ENCODE data around the gene DNAJC2.

Gene DNAJC2

DNA sequence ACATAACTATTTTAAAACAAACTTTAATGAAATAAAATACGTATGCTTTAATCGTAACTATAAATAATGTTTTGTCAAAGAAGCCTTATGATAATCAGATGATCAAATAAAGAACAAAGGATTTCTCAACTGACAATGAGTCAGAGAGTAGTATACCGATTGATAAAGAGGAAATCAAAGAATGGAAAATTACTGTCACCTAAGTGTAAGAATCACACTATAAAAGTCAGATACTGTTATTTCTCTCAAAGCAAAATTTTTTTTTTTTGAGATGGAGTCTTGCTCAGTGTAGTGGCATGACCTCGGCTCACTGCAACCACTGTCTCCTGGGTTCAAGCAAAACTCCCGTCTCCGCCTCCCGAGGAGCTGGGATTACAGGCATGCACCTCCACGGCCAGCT, 18.8 kb downstream of the DNAJC2 start:
- ATAC-seq: no peak

GRCh38 chr7:103317009-103317408, 27.6 kb downstream of the DNAJC2 start:
- peak; percentile 23; the same call in 2 of the 3 replicates for ATAC-seq
- TF ChIP-seq ZC3H10 (CRISPR knock-in tag; IDR thresholded peaks at IDR 0.05) (no peak), ZFP3 (CRISPR knock-in tag; IDR thresholded peaks at IDR 0.05) (no peak), ZNF8 (CRISPR knock-in tag; IDR thresholded peaks at IDR 0.05) (no peak), RARB (CRISPR knock-in tag; IDR thresholded peaks at IDR 0.05) (no peak), ISL1 (CRISPR knock-in tag; IDR thresholded peaks at IDR 0.05) (no peak), OSR1 (CRISPR knock-in tag; IDR thresholded peaks at IDR 0.05) (no peak), CSDC2 (CRISPR knock-in tag; IDR thresholded peaks at IDR 0.05) (no peak), SNAI2 (CRISPR knock-in tag; IDR thresholded peaks at IDR 0.05) (no peak)
- TF ChIP-seq, protein P1, sequence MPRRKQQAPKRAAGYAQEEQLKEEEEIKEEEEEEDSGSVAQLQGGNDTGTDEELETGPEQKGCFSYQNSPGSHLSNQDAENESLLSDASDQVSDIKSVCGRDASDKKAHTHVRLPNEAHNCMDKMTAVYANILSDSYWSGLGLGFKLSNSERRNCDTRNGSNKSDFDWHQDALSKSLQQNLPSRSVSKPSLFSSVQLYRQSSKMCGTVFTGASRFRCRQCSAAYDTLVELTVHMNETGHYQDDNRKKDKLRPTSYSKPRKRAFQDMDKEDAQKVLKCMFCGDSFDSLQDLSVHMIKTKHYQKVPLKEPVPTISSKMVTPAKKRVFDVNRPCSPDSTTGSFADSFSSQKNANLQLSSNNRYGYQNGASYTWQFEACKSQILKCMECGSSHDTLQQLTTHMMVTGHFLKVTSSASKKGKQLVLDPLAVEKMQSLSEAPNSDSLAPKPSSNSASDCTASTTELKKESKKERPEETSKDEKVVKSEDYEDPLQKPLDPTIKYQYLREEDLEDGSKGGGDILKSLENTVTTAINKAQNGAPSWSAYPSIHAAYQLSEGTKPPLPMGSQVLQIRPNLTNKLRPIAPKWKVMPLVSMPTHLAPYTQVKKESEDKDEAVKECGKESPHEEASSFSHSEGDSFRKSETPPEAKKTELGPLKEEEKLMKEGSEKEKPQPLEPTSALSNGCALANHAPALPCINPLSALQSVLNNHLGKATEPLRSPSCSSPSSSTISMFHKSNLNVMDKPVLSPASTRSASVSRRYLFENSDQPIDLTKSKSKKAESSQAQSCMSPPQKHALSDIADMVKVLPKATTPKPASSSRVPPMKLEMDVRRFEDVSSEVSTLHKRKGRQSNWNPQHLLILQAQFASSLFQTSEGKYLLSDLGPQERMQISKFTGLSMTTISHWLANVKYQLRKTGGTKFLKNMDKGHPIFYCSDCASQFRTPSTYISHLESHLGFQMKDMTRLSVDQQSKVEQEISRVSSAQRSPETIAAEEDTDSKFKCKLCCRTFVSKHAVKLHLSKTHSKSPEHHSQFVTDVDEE (CRISPR knock-in tag; IDR thresholded peaks at IDR 0.05): no peak
- TF ChIP-seq, protein P2, sequence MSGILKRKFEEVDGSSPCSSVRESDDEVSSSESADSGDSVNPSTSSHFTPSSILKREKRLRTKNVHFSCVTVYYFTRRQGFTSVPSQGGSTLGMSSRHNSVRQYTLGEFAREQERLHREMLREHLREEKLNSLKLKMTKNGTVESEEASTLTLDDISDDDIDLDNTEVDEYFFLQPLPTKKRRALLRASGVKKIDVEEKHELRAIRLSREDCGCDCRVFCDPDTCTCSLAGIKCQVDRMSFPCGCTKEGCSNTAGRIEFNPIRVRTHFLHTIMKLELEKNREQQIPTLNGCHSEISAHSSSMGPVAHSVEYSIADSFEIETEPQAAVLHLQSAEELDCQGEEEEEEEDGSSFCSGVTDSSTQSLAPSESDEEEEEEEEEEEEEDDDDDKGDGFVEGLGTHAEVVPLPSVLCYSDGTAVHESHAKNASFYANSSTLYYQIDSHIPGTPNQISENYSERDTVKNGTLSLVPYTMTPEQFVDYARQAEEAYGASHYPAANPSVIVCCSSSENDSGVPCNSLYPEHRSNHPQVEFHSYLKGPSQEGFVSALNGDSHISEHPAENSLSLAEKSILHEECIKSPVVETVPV (CRISPR knock-in tag; IDR thresholded peaks at IDR 0.05): no peak

More for the DNA sequence above, 18.8 kb downstream of the DNAJC2 start:
- TF ChIP-seq ZFP30 (CRISPR knock-in tag; IDR thresholded peaks at IDR 0.05): no peak
- no peak for TF ChIP-seq CSDC2 (CRISPR knock-in tag; IDR thresholded peaks at IDR 0.05)
- no peak for TF ChIP-seq ZNF70 (CRISPR knock-in tag; IDR thresholded peaks at IDR 0.05)
- no peak for TF ChIP-seq TCF4 (CRISPR knock-in tag; IDR thresholded peaks at IDR 0.05; ENCODE audit: borderline replicate concordance)
- TF ChIP-seq ZNF8 (CRISPR knock-in tag; IDR thresholded peaks at IDR 0.05): no peak
- TF ChIP-seq ZC3H10 (CRISPR knock-in tag; IDR thresholded peaks at IDR 0.05): no peak
- TF ChIP-seq GLIS3 (CRISPR knock-in tag; IDR thresholded peaks at IDR 0.05): no peak
- TF ChIP-seq ARNTL (CRISPR knock-in tag; IDR thresholded peaks at IDR 0.05; ENCODE audit: borderline replicate concordance, low read depth): no peak
- no peak for TF ChIP-seq BACH2 (CRISPR knock-in tag; IDR thresholded peaks at IDR 0.05; ENCODE audit: borderline replicate concordance)
- TF ChIP-seq TOX (CRISPR knock-in tag; IDR thresholded peaks at IDR 0.05; ENCODE audit: borderline replicate concordance): no peak

GRCh38 chr7:103316380-103316941, 28.1 kb downstream of the DNAJC2 start:
- TF ChIP-seq, protein P3, sequence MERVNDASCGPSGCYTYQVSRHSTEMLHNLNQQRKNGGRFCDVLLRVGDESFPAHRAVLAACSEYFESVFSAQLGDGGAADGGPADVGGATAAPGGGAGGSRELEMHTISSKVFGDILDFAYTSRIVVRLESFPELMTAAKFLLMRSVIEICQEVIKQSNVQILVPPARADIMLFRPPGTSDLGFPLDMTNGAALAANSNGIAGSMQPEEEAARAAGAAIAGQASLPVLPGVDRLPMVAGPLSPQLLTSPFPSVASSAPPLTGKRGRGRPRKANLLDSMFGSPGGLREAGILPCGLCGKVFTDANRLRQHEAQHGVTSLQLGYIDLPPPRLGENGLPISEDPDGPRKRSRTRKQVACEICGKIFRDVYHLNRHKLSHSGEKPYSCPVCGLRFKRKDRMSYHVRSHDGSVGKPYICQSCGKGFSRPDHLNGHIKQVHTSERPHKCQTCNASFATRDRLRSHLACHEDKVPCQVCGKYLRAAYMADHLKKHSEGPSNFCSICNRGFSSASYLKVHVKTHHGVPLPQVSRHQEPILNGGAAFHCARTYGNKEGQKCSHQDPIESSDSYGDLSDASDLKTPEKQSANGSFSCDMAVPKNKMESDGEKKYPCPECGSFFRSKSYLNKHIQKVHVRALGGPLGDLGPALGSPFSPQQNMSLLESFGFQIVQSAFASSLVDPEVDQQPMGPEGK (CRISPR knock-in tag; IDR thresholded peaks at IDR 0.05; ENCODE audit: borderline replicate concordance): no peak
- TF ChIP-seq, protein P1 (CRISPR knock-in tag; IDR thresholded peaks at IDR 0.05): no peak
- TF ChIP-seq ZNF565 (CRISPR knock-in tag; conservative IDR thresholded peaks at IDR 0.05; ENCODE audit: low read depth): no peak
- no peak for TF ChIP-seq CREB5 (CRISPR knock-in tag; IDR thresholded peaks at IDR 0.05; ENCODE audit: low read depth)
- no peak for TF ChIP-seq OSR1 (CRISPR knock-in tag; IDR thresholded peaks at IDR 0.05)
- no peak for TF ChIP-seq ZFP3 (CRISPR knock-in tag; IDR thresholded peaks at IDR 0.05)
- ATAC-seq: no peak
